HepG2 (cell line): Measurements from ENCODE around the gene ST6GALNAC2. TPM values are rescaled to one million over a fixed set of nuclear protein-coding genes. Genes with fewer than 3 reads are reported as not detected.
A peak's percentile ranks its signal among the peaks of the same experiment; 100 is the strongest.

Experiments
- ARID5B ChIP-seq: IDR thresholded peaks from 2 replicates; pipeline ENCODE4 v1.4.0; 2020; ENCODE audit warnings: mild to moderate bottlenecking, missing genetic modification reagents
- ATF5 ChIP-seq: sonication (generic); formaldehyde crosslinking; IDR thresholded peaks from 2 replicates; pipeline ENCODE4 v1.4.0; 2020; ENCODE audit warnings: mild to moderate bottlenecking, low read depth, missing genetic modification reagents
- BCL6 ChIP-seq: IDR thresholded peaks from 2 replicates; pipeline ENCODE4 v1.6.1; 2016; ENCODE audit warnings: missing genetic modification reagents, missing compliant biosample characterization
- BRF2 ChIP-seq: sonication (generic); formaldehyde crosslinking; IDR thresholded peaks from 2 replicates; pipeline ENCODE4 v1.8.1; 2022; ENCODE audit warnings: mild to moderate bottlenecking, missing genetic modification reagents
- FOXO1 ChIP-seq: sonication (generic); formaldehyde crosslinking; IDR thresholded peaks from 2 replicates; pipeline ENCODE4 v1.4.0; 2020; ENCODE audit warnings: missing genetic modification reagents
- FOXP1 ChIP-seq, 2 experiments: fragments of 450-650 bp in 1 of 2; IDR thresholded peaks; 2 replicates each; pipeline ENCODE4 v1.6.1; 2017 to 2018; ENCODE audit warnings: antibody characterized with exemption in 1 of 2
- FUBP1 ChIP-seq: sonication (generic); formaldehyde crosslinking; IDR thresholded peaks from 2 replicates; pipeline ENCODE4 v1.5.1; 2020; ENCODE audit warnings: missing genetic modification reagents, mild to moderate bottlenecking, borderline replicate concordance
- HINFP ChIP-seq: sonication (generic); formaldehyde crosslinking; IDR thresholded peaks from 2 replicates; pipeline ENCODE4 v1.4.0; 2020; ENCODE audit warnings: low read depth, mild to moderate bottlenecking, missing genetic modification reagents
- JUN ChIP-seq: sonication (generic); formaldehyde crosslinking; IDR thresholded peaks from 2 replicates; pipeline ENCODE4 v1.4.0; 2020; ENCODE audit warnings: mild to moderate bottlenecking, missing genetic modification reagents
- MAFK ChIP-seq, 2 experiments: IDR thresholded peaks in 1 of 2; conservative IDR thresholded peaks in 1 of 2; 2 replicates each; pipeline ENCODE4 v1.6.1; 2011; ENCODE audit warnings: improper control_type of control experiment in 2 of 2, low read length in 2 of 2
- MED1 ChIP-seq: sonication (generic); formaldehyde crosslinking; IDR thresholded peaks from 2 replicates; pipeline ENCODE4 v1.4.0; 2020; ENCODE audit warnings: missing genetic modification reagents
- SMARCE1 ChIP-seq: fragments of 450-650 bp; IDR thresholded peaks from 2 replicates; pipeline ENCODE4 v1.6.1; 2017; ENCODE audit warnings: borderline replicate concordance
- TRAFD1 ChIP-seq: sonication (generic); formaldehyde crosslinking; IDR thresholded peaks from 2 replicates; pipeline ENCODE4 v1.5.1; 2020; ENCODE audit warnings: missing genetic modification reagents, mild to moderate bottlenecking, borderline replicate concordance
- ZNF451 ChIP-seq: sonication (generic); formaldehyde crosslinking; IDR thresholded peaks from 2 replicates; pipeline ENCODE4 v1.5.0; 2020; ENCODE audit warnings: mild to moderate bottlenecking, missing genetic modification reagents
- ZNF615 ChIP-seq: sonication (generic); formaldehyde crosslinking; IDR thresholded peaks from 2 replicates; pipeline ENCODE4 v1.5.0; 2020; ENCODE audit warnings: mild to moderate bottlenecking, missing genetic modification reagents, borderline replicate concordance
- polyA plus RNA-seq, 8 experiments: library from polyadenylated mRNA; depleted of rRNA in 3 of 8; stranded (reverse) in 7 of 8; unstranded in 1 of 8; fragments of >200 nt; fragmentation: Illumina TruSeq in 4 of 8; extraction: Trizol in 4 of 8; gene quantifications; 2 replicates each; pipeline versions ENCODE4 v1.2.1 to v1.2.3, GENCODE V29; 2011 to 2016; ENCODE audit warnings: low read depth in 4 of 8, missing spikeins in 1 of 8, mixed read lengths in 1 of 8; ENCODE audit not compliant: insufficient read depth in 1 of 8
- total RNA-seq, 5 experiments: library from RNA; depleted of rRNA; stranded (reverse); fragments of >200 nt; fragmentation: Illumina TruSeq; extraction: Trizol; gene quantifications; 2 replicates each; pipeline ENCODE4 v1.2.3, GENCODE V29; 2016; ENCODE audit warnings: low read depth in 1 of 5

Gene ST6GALNAC2
- total and polyA plus RNA-seq, 2 of the 13 experiments (the other 11 are each of a cell fraction or from before 2014, with no cell fraction given) = 0.12 to 0.49 TPM

- TF ChIP-seq ATF5 (CRISPR knock-in tag) (no peak), SMARCE1 (no peak), BCL6 (CRISPR knock-in tag) (0 out of 2 replicates have a peak, but pooled peaks have one; percentile 30), MAFK (conservative IDR thresholded peaks at IDR 0.05 in 1 of 2, IDR thresholded peaks at IDR 0.05 in 1 of 2; ENCODE audit: low read length in 2 of 2) (peak; percentile 31 to 42; a peak in 1 of 4 replicates), ZNF615 (CRISPR knock-in tag) (no peak), JUN (0 out of 2 replicates have a peak, but pooled peaks have one; percentile 43), FUBP1 (CRISPR knock-in tag) (0 out of 2 replicates have a peak, but pooled peaks have one; percentile 32), MED1 (CRISPR knock-in tag) (peak; percentile 34; the same call in 1 of the 2 replicates), FOXP1 (IDR thresholded peaks at IDR 0.05) (no peak), FOXP1 (CRISPR knock-in tag; IDR thresholded peaks at IDR 0.05) (0 out of 2 replicates have a peak, but pooled peaks have one; percentile 2), ZNF451 (CRISPR knock-in tag) (peak; percentile 31; the same call in 1 of the 2 replicates), ARID5B (peak; percentile 13; the same call in 1 of the 2 replicates), HINFP (CRISPR knock-in tag) (0 out of 2 replicates have a peak, but pooled peaks have one; percentile 53), TRAFD1 (CRISPR knock-in tag) (no peak), BRF2 (CRISPR knock-in tag) (no peak), FOXO1 (CRISPR knock-in tag) (0 out of 2 replicates have a peak, but pooled peaks have one; percentile 15)
Measured at GRCh38 chr17:76598004-76598439, 12.4 kb upstream of the ST6GALNAC2 start (continued).
